HCT116 (cell line): ENCODE measurements around the gene CARD14. TPM values are rescaled to one million over a fixed set of nuclear protein-coding genes. Genes with fewer than 3 reads are reported as not detected.

Experiments
- ATAC-seq: fragments of 200-7000 bp; cut with Tn5 transposase; 2 replicates; pipeline ENCODE4 v1.9.1; 2020; ENCODE audit warnings: mild to moderate bottlenecking, moderate library complexity
- BruUV-seq: library from RNA; stranded (reverse); fragments of 400-500 nt; replicated peaks from 2 replicates; lab custom pipeline; 2021; lab: Mats Ljungman, UMichigan
- CTCF ChIA-PET: fragments of 300-600 bp; sonication (Branson Sonifier 250); formaldehyde crosslinking; loops from one replicate; lab custom pipeline; 2021; ENCODE audit warnings: antibody characterized with exemption; lab: Charles Lee
- POLR2A ChIA-PET: fragments of 300-600, 350-600 bp; sonication (Branson Sonifier 250); formaldehyde crosslinking; loops from one replicate; lab custom pipeline; 2021; ENCODE audit warnings: antibody characterized with exemption; lab: Charles Lee
- RAD21 ChIA-PET, 2 experiments: fragments of 300-600 bp; sonication (Branson Sonifier 250); formaldehyde crosslinking; loops; one replicate each; lab custom pipeline; 2023; ENCODE audit warnings: low total read pairs in 2 of 2; ENCODE audit not compliant: uncharacterized antibody in 2 of 2, unreplicated experiment in 2 of 2, low non-redundant PET in 1 of 2; lab: Charles Lee
- DNase-seq: peaks from one replicate; pipeline ENCODE4 v3.0.0-alpha.2; 2010; ENCODE audit warnings: low read depth, low spot score
- H2AFZ ChIP-seq: fragments of 200-600 bp; shearing (Covaris generic), sonication (generic); 2 replicates; pipeline ENCODE4 v1.6.1; 2017; ENCODE audit warnings: low read depth, mixed run types, mixed read lengths, antibody characterized with exemption, low read length; ENCODE audit not compliant: poor library complexity, severe bottlenecking
- H3K27ac ChIP-seq: 2 replicates; pipeline ENCODE4 v1.5.1; 2012; ENCODE audit warnings: low read depth, low read length
- H3K27me3 ChIP-seq: fragments of 200-600 bp; sonication (generic); 2 replicates; pipeline ENCODE4 v1.6.1; 2016; ENCODE audit warnings: mixed run types, low read length, mixed read lengths; ENCODE audit not compliant: insufficient read depth
- H3K36me3 ChIP-seq, 2 experiments: fragments of 200-500 bp in 1 of 2; fragments of 200-600 bp in 1 of 2; sonication (Bioruptor generic) in 1 of 2; sonication (generic) in 1 of 2; 2 replicates each; pipeline versions ENCODE4 v1.5.1 to v1.6.1; 2014 to 2016; ENCODE audit warnings: low read length in 2 of 2, inconsistent platforms in 1 of 2, mixed read lengths in 1 of 2, mixed run types in 1 of 2; ENCODE audit not compliant: insufficient read depth in 2 of 2, control insufficient read depth in 1 of 2
- H3K4me1 ChIP-seq, 2 experiments: fragments of 200-600 bp in 1 of 2; sonication (generic) in 1 of 2; 2 replicates each; pipeline versions ENCODE4 v1.5.1 to v1.6.1; 2012 to 2017; ENCODE audit warnings: low read length in 2 of 2, inconsistent platforms in 1 of 2, mild to moderate bottlenecking in 1 of 2, mixed read lengths in 1 of 2, mixed run types in 1 of 2, moderate library complexity in 1 of 2; ENCODE audit not compliant: insufficient read depth in 2 of 2, control insufficient read depth in 1 of 2
- H3K4me2 ChIP-seq: fragments of 200-600 bp; sonication (generic); 2 replicates; pipeline ENCODE4 v1.6.1; 2017; ENCODE audit warnings: mixed run types, low read length, mixed read lengths
- H3K4me3 ChIP-seq, 2 experiments: fragments of 200-600 bp in 1 of 2; sonication (generic) in 1 of 2; replicated peaks in 1 of 2; 2 replicates each; pipeline ENCODE4 v1.5.1; 2011 to 2016; ENCODE audit warnings: low read length in 2 of 2, control low read depth in 1 of 2, low read depth in 1 of 2, mild to moderate bottlenecking in 1 of 2, mixed read lengths in 1 of 2, mixed run types in 1 of 2
- H3K79me2 ChIP-seq: fragments of 200-600 bp; sonication (generic); 2 replicates; pipeline ENCODE4 v1.6.1; 2017; ENCODE audit warnings: mild to moderate bottlenecking, mixed run types, low read length, moderate library complexity, mixed read lengths; ENCODE audit not compliant: insufficient read depth
- H3K9ac ChIP-seq: fragments of 200-600 bp; sonication (generic); 2 replicates; pipeline ENCODE4 v1.6.1; 2016; ENCODE audit warnings: low read length, mixed read lengths
- H3K9me2 ChIP-seq: fragments of 200-600 bp; sonication (generic), shearing (Covaris generic); 2 replicates; pipeline ENCODE4 v1.6.1; 2017; ENCODE audit warnings: mixed run types, mild to moderate bottlenecking, moderate library complexity; ENCODE audit not compliant: insufficient read depth
- H3K9me3 ChIP-seq, 2 experiments: fragments of 200-500 bp in 1 of 2; fragments of 200-600 bp in 1 of 2; sonication (Bioruptor generic) in 1 of 2; sonication (generic) in 1 of 2; 2 replicates each; pipeline ENCODE4 v1.6.1; 2014 to 2017; ENCODE audit warnings: low read length in 2 of 2, mixed read lengths in 2 of 2, inconsistent platforms in 1 of 2, low read depth in 1 of 2, mild to moderate bottlenecking in 1 of 2, mixed run types in 1 of 2, moderate library complexity in 1 of 2; ENCODE audit not compliant: control insufficient read depth in 1 of 2, insufficient read depth in 1 of 2
- H4K20me1 ChIP-seq: fragments of 200-600 bp; sonication (generic), shearing (Covaris generic); 2 replicates; pipeline ENCODE4 v1.6.1; 2017; ENCODE audit warnings: mixed run types, mild to moderate bottlenecking, moderate library complexity; ENCODE audit not compliant: insufficient read depth
- EGR1 ChIP-seq: IDR thresholded peaks from 2 replicates; pipeline ENCODE4 v1.6.1; 2012; ENCODE audit warnings: low read depth
- JUND ChIP-seq: IDR thresholded peaks from 2 replicates; pipeline ENCODE4 v1.6.1; 2012
- REST ChIP-seq: IDR thresholded peaks from 2 replicates; pipeline ENCODE4 v1.6.1; 2012; ENCODE audit warnings: low read depth
- ZBTB33 ChIP-seq: IDR thresholded peaks from 2 replicates; pipeline ENCODE4 v1.6.1; 2011; ENCODE audit warnings: mild to moderate bottlenecking, low read length, moderate library complexity; ENCODE audit not compliant: insufficient replicate concordance; ENCODE audit errors: extremely low read depth
- intact Hi-C: fragments of 100-400 bp; cut with micrococcal nuclease; formaldehyde crosslinking; loops from 2 replicates; pipeline ENCODE4 v1.10.0; 2022
- total RNA-seq: library from RNA; stranded (reverse); gene quantifications from one replicate; pipeline ENCODE4 v1.2.1, GENCODE V29; 2021; ENCODE audit not compliant: unreplicated experiment

CARD14 gene
- total RNA-seq, 1 experiment from 2014 or later, result 0.25 TPM

- intact Hi-C loops, result no loop called here
- H3K36me3 ChIP-seq, result peaks cover 17 to 38% of the 10 kb centered on the region in 2 experiments; a peak in 3 of 4 replicates
- CTCF ChIA-PET, result no interaction called here
Measured at GRCh38 chr17:80213643-80213975, 43.8 kb downstream of the CARD14 start.

GRCh38 chr17:80214012-80214877 lies 44.4 kb downstream of the CARD14 start:
- ATAC-seq, result no peak
- BruUV-seq, result no TSS peak
- DNase-seq, result no peak
- no peak overlapping the region for H3K9ac ChIP-seq
- peaks cover 8% of the 10 kb centered on the region; the same call in 1 of the 2 replicates for H3K79me2 ChIP-seq
- H3K9me2 ChIP-seq, result no peaks in the 10 kb centered on the region
- TF ChIP-seq ZBTB33 (no peak), REST (no peak)
- H4K20me1 ChIP-seq, result no peaks in the 10 kb centered on the region
- POLR2A ChIA-PET, result no interaction called here
- CTCF ChIA-PET, result no interaction called here
- no peak overlapping the region for H3K4me3 ChIP-seq
- intact Hi-C loops, result no loop called here
- no peak overlapping the region for H3K27ac ChIP-seq
- no peaks in the 10 kb centered on the region for H3K9me3 ChIP-seq
- RAD21 ChIA-PET, result no interaction called here
- no peaks in the 10 kb centered on the region for H3K27me3 ChIP-seq
- H3K4me2 ChIP-seq, result no peak overlapping the region
- peaks cover 17 to 38% of the 10 kb centered on the region in 2 experiments; a peak in 3 of 4 replicates for H3K36me3 ChIP-seq
- H2AFZ ChIP-seq, result no peak overlapping the region
- H3K4me1 ChIP-seq, result peaks cover 3% of the 10 kb centered on the region in 2 experiments; a peak in 3 of 4 replicates

More at GRCh38 chr17:80213643-80213975, 43.8 kb downstream of the CARD14 start:
- no peak for ATAC-seq
- RAD21 ChIA-PET, result no interaction called here
- Histone ChIP-seq H3K4me3 (no peak overlapping the region), H3K9me3 (no peaks in the 10 kb centered on the region), H3K27ac (no peak overlapping the region), H3K9ac (no peak overlapping the region), H4K20me1 (no peaks in the 10 kb centered on the region), H3K4me1 (no peaks in the 10 kb centered on the region; a peak in 1 of 4 replicates), H3K27me3 (no peaks in the 10 kb centered on the region), H3K79me2 (peaks cover 6% of the 10 kb centered on the region; the same call in 1 of the 2 replicates), H3K4me2 (no peak overlapping the region), H2AFZ (no peak overlapping the region), H3K9me2 (no peaks in the 10 kb centered on the region)
- POLR2A ChIA-PET, result no interaction called here
- no peak for DNase-seq
- TF ChIP-seq ZBTB33 (no peak), EGR1 (no peak), JUND (no peak)
- no TSS peak for BruUV-seq
